Activated naive CD8-positive, alpha-beta T cell treated with anti-CD3 and anti-CD28 coated beads, Interleukin-2, amount 50 U/mL, for 16 hours (primary cell): Measurements from ENCODE around the gene ERP27.

Experiments
- DNase-seq: peaks from one replicate; pipeline ENCODE4 v3.0.0-alpha.2; 2020; ENCODE audit warnings: low read depth, low spot score

ERP27 gene

DNA sequence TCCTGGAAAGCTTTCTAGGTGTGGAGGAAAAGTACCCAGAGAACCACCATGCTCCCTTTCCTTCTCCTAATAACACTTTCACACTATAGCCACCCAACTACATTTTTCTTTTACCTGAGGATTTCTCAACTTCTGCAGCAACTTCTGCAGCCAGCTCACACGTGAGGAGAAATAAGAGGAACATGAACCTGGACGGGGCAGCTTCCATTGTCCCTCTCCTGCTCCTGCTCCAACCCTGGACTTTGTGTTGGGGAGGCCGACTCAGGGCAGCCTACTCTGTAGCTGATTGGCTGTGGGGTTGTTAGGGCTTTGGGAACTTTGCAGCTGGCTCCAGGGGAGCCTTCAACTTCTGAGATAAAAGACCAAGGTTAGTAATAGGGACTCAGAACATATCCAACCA lies at the start of gene ERP27:
Gene ERP27 (minus strand): TSS at position 237 of the 400 bp plus-strand sequence. CDS start 29 bp downstream, at position 208.
- DNase-seq, result no peak

DNA sequence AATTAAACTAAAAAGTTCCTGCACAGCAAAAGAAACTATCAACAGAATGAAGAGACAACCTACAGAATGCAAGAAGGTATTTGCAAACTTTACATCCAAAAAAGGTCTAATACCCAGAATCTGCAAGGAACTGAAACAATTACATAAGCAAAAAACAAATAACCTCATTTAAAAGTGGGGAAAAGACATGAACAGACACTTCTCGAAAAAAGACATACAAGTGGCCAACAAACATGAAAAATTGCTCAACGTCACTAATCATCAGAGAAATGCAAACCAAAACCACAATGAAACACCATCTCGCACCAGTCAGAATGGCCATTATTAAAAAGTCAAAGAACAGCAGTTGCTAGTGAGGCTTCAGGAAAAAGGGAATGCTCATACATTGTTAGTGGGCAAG lies 49.7 kb upstream of the ERP27 start:
- DNase-seq, result no peak

DNA sequence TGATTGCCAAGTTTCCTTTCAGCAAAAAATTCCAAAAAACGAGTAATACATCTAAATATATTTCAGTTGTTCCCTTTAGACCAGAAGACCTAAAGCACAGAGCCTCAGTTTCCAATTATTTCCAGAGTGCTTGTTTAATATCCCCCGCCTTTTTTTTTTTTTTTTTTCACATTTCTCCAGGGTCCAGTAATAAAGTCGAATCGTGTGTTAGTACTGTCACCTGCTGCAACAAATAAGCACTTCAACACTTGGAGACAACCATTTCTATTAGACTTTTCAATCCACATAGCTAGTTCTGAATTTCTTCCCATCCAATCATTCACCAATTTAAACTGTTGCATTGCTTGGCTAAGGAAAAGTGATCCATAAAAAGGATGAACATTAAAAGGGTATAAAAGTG lies 48.1 kb upstream of the ERP27 start:
- DNase-seq, result no peak

DNA sequence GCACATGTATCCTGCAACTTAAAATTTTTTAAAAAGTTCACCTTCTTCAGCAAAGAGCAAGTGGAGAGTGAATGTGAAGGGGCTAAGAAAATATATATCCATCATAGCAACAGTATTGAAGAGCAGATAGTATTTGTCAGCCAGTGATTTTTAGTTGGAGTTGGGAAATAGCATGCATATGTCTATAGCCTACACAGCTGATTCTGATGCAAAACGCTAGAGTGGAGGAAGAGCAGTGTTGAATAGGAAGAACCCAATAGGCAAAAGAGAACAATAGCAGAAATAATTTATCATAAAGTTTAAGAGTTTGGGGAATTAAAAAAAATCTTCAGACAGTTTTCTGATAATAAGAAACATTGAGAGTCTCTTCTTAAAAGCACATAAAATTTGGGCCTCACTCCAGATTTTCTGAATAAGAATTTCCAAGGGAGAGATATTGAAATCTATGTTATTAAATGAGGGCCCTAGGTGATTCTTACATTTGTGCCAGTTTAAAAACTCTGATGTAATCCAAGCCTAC lies 46.5 kb upstream of the ERP27 start:
- no peak for DNase-seq

DNA sequence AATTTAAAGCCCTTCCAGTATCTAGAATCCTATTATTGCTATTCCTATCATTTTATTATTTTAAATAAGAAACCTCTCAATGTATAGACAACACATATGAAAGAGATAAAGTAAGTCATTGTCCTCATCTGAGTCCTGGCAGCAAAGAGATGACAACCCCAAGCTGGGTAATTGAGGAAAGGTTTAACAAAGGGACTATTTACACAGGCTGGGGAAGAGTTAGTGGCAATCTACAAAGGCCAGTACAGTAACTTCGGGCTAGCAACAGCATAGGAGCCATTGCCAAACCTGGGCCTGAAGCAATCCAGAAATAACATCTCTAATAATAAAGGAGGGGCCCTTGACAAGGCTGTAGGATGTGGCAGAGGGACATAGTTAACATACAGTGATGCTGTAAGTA lies 45.7 kb upstream of the ERP27 start:
- DNase-seq, result no peak

DNA sequence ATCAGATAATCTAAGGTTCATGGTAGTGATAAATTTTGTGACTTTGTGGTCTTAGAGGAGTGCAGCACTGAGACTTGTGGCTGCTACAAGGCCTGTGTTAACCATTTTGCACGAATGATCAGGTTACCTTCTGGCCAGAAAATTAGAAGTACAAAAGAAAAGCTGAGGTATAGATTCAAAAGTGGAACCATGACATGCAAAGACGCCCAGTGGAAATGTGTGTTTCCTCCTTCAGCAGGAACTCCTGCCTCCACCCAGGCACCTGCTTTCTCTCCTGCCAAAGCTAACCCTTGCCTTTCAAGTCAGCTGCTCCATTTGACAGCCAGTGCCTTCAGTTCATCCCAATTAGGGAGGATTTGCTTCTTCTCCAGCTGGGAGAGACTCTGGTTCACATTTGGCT lies 44.7 kb upstream of the ERP27 start:
- no peak for DNase-seq

DNA sequence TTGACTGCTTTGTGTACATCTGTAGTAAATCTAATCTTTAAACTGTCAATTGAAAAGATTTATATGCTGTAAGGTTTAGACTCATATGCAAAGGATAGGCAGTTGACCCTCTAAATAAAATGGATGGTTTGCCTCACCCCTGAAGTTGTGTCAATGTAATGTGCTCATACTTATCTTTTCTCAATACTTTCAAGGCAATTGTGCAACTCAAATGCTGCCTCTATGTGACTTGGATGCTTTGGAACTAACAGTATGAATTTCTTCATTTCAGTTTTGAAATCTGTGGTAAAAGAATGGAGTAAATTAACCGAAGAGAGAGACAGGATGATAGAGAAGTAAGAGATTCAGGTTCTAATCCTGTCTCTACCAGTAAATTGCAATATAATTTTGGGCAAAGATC lies 44.2 kb upstream of the ERP27 start:
- DNase-seq, result no peak

DNA sequence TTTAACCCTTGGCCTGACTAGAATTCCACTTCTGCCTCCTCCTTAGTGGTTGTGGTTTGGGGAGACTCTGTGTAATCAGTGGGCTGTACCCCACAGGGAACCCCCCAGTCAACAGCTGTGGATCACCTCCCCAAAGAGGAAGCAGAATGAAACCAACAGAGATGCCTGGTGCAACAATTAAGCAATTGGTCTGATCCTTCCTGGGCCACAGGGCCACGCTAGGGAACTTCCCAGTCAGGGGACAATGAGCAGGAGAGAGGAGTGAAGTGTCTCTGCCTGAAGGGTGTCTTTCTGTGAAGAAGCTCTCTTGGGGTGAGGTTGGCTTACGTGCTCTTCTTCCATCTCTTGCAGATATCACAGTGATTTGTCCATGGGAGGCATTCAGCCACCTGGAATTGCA lies 42.7 kb upstream of the ERP27 start:
- DNase-seq, result no peak

DNA sequence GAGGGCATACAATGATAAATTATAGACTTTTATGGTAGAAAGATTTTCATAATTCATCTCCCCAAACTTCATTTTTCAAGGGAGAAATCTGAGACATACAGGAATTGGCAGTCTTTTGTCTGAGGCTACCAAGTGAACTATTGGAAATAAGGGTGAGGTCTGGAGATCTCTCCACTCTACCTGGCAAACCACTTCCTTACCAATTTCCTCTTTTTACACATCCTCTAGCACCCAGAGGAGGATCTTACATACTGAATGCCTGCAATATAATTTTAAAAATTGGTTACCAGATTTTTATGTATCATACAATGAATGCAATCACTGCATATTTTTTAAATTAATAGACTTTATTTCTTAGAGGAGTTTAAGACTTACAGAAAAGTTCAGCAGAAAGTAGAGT lies 41.1 kb upstream of the ERP27 start:
- DNase-seq, result no peak

DNA sequence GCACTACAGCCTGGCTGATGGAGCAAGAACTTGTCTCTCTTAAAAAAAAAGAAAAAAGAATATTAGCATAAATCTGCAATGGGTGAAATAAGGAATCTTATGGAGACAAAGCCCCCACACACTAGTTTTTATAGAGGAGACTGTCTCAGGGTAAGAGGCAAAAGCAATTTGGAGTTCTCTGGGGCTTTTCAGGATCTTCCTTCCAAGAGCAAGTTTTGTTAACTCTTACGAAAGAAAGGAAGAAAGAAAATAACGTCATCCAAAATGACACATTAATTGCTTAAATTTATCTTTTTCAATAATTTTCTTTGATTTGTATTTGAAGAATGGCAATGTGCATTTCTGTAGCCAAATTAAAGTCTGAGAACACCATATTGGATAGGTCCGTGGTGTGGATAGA lies 38.3 kb upstream of the ERP27 start:
- no peak for DNase-seq

DNA sequence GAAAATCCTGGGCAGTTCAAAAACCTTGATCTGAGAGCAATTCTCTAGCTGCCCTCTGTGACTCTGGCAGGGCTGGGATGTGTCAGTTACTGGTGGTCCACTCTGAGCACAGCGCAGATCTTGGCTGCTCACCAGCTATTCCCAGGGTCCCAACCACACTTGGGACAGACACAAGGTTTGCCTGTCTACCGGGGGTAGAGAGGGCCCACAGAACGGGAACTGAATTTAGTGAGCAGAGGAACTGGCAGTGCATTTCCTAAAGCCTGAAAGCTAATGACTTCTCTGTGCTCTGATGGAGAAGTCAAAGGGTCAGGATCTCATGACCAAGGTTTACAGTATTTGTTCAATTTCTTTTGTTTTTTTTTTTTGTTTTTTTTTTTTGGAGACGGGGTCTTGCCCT lies 37.1 kb upstream of the ERP27 start:
- DNase-seq, result no peak

DNA sequence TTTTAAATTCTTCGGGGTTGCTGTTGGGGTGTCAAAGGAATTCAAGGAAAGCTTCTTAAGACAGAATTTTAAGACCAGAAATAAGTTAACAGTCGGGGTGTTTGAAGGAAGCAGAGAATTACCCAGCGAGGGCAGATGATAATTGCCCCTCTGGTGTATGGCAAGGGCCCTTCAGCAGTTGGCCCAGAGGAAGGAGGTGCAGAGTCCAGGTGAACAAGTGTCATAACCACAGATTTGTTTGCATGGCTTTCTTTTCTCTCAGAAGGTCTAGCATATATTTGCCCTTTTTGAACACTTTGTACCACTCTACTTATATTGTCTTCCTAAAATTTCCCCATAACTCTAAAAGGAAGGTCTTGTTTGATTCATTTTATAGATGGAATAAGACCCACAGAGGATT lies 36.3 kb upstream of the ERP27 start:
- DNase-seq, result no peak

DNA sequence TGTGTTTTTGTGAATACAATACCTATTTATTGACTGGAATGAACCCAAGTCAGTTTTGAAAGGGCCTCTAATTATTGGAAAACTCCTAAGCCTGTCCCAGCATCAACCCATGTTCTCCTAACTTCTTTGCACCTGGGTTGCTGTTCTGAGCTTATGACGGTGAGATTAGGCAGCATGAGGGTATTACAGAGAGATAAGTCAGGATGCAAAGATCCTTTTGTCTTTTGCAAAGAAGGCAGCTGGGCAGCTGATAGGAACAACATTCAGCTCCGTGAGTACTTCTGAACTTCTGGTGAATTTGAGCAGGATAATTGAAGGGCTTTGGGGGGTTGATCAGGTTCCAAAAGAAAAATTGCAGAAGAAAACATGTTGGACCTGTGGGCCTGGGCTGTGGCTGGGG lies 34.5 kb upstream of the ERP27 start, which contains the start of gene PDE6H:
Gene PDE6H (plus strand): TSS at position 227 of the 400 bp plus-strand sequence. CDS start 4,971 bp downstream, outside the sequence.
- DNase-seq, result no peak

DNA sequence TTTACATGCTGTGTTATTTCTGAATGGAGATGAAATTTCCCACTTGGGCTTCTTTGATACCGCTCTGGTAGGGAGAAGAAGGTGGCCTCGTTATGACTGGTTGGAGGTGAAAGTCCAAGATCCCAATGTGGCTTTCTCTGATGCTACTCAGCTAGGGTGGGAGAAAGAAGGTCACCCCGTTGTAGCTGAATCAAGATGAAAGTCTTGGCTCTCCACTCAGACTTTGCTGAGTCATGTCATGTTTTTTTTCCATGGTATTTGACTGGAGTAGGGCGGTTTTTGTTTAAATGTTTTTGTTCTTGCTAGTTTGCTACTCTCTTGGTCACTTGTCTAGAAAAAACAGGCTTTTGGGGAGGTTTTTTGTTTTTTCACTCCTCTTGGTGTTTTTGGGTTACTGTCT lies 32.1 kb upstream of the ERP27 start:
- DNase-seq, result no peak

DNA sequence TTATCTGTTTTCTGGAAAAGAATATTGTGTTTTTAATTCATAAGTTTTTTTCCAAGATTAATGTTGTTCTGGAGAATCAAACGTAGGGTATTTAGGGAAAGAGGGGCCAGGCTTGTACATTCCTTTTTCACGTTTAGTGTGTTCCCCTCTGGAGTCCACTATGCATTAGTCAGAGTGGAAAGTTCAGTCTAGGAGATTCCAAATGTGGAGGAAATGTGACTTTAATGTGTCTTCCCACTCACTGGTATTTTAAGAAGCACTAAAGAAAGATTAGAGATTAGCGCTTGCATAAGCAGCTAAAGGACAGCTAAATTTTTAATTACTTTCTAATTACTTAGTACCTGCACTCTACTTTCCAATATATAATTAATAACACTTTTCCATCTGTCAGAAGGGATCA lies 30.1 kb upstream of the ERP27 start:
- DNase-seq, result no peak

DNA sequence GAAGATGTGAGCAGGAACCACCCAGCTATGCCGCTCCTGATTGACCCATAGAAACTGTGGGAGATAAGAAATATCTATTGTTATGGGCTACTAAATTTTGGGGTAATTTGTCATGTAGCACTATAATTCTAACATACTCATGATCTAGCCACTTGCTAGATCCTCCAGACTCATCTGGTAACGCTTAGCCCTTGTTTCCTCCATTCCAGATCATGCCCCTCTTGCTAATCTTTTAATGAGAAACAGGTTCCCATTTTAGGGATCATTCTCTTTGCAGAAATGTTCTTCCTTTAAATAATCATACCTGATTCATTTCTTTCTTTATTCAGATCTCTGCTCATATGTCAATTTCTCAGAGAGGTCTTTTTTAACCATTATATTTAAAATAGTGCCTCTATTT lies 26.9 kb upstream of the ERP27 start:
- DNase-seq, result no peak

DNA sequence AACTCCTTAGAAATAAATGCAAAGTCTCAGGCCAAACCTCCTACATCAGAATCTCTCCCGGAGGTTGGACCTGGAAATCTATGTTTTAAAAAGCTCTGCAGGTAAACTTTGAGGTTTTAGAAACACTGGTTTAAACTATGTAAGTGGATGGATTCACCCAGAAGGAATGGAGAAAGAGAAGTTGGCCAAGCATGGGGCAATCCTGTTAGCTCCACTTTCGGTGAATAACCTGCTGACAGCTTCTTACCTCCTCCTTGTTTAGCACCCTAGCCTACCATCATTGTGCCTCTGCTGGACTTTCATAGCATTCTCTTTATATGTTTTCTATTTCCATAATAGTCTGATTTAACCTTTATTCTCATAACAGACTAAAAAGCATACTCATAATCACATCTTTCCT lies 26.1 kb upstream of the ERP27 start:
- DNase-seq, result no peak

DNA sequence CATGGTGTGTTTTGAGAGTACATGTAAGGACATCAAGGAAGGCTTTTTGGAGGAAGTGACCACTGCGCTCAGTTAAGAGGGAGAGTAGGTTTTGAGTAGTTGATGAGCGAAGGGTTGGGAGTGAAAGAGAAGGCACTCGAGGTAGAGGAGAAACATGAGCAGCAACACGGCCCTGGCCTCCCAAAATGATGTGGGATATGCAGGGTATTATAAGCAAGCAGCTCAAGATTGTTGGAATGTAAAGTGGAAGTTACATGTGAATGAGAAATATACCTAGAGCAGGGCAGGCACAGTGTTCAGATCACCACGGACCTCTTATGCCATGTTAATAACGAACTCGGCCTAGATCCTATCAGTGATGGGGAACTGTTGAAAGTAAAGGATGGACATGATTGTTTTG lies 25.2 kb upstream of the ERP27 start:
- no peak for DNase-seq

DNA sequence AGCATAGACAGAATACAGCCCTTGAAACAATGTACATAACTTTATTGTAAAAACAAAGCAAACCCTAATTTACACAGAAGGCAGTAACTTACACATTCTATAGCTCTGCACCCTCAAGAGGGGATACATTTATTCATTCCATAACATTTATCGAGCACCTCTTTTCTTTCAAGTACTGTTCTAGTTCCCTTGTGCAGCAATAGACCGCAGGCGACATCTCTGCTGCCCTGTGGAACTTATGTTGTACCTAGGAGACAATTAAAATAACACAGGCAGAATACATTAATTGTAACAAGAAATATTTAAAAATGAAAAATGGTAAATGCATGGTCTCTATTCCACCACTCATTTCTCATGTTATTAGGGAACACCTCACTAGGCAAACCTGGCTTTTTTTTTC lies 24.5 kb upstream of the ERP27 start:
- DNase-seq, result no peak

DNA sequence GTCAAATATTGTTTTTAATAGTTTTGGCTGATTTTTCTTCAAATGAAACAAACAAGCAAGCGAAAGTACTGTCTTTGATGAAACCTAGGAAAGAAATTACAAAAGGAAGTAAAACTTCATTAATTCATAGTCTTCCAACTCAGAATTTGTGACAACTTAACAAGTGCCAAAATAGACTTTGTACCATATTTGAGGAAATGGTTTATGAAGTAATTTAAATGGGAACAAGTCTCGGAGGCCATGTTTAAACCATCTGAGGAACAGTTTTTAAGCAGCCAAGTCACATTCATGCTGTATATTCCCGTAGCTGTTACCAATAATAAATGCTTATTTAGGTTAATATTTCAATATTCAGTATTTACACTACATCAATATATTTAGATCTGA lies 23.8 kb upstream of the ERP27 start:
- no peak for DNase-seq

DNA sequence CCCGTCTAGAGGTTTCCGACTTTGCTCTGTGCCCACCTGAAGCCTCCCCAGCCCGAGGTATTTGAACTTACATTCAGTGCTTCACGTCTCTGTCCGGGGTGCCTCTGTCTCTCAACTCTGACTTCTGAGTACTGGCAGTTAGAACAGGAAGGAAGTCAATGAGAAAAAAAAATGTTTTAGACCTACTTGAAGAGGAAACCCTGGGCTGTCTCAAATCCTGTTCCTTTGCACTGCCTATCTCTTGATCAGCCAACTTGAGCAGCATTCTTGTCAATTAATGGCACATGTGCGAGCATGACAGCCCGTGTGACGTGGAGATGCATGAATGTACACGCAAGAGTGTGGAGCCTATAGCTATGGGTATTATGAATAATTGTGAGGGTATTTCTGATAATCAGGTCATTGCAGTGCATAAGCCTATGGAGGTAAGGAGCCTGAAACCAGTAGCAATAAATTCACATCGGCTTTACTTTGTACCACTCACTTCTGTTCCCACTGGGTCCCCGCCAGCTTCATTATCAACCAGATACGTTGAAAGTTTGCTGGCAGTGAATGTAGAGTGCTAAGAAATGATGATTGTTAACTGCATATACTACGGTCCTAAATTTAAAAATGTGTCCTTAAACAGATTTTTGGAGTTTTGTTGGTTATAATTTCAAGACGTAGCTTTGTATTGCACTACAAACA lies 23.3 kb upstream of the ERP27 start, which contains the start of gene ARHGDIB:
Gene ARHGDIB (minus strand): TSS at position 136 of the 687 bp plus-strand sequence. CDS start 10,889 bp downstream, outside the sequence.
- peak; percentile 24 for DNase-seq

DNA sequence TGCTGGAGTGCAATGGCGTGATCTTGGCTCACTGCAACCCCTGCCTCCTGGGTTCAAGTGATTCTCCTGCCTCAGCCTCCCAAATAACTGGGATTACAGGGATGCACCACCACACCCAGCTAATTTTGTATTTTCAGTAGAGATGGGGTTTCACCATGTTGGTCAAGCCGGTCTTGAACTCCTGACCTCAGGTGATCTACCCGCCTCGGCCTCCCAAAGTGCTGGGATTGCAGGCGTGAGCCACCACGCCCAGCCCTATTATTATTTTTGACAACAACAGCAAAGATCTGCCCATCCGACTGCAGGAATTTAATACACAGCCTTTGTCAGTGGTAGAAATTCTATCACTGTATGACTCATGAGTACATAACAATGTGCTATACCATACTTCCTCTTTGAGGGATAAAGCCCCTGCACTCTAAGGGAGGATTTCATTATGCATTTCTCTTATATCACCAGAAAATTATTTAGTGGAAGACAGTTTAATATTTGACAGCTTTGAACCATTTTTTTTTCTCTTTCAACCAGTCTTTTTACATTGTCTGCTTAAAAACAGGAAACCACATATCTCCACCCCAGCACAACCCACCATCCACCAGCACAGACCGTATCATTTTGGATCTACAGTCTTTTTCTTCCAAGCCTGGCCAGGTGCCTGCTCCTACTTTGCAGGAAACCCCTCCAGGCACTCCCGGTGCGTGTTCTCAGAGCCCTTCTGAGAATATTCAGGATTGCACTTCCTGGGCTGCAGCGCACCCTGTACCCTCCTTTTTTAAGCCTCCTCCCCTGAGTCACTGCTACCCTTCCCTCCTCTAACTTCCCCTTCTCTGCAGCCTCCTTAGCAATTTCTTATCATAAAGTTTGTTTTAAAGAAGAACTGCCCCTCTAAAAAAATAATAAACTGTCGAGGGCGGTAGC lies 22.5 kb upstream of the ERP27 start:
- no peak for DNase-seq
